ENCODE measurements around the gene FAM200B.
A peak's percentile ranks its signal among the peaks of the same experiment; 100 is the strongest.

Gene FAM200B

GRCh38 chr4:15668566-15669435, 12.8 kb upstream of the FAM200B start:
- DNase-seq, result no peak

- no peak for DNase-seq
These were observed 11.1 kb upstream of the FAM200B start for GRCh38 chr4:15670576-15670975.

- DNase-seq, result no peak
These were observed 9.5 kb upstream of the FAM200B start for GRCh38 chr4:15672101-15672500.

GRCh38 chr4:15673337-15673736, 8.3 kb upstream of the FAM200B start:
- DNase-seq, result no peak

- DNase-seq, result no peak
These were observed 7.6 kb upstream of the FAM200B start for GRCh38 chr4:15674046-15674445.

- no peak for DNase-seq
These were observed 6.7 kb upstream of the FAM200B start for GRCh38 chr4:15674926-15675325.

GRCh38 chr4:15675356-15675755, 6.3 kb upstream of the FAM200B start:
- DNase-seq, result no peak

- DNase-seq, result no peak
These were observed 5.6 kb upstream of the FAM200B start for GRCh38 chr4:15676039-15676438.

GRCh38 chr4:15676899-15677298, 4.7 kb upstream of the FAM200B start:
- DNase-seq, result no peak

- peak; percentile 55 for DNase-seq
These were observed 4.1 kb upstream of the FAM200B start for GRCh38 chr4:15677507-15677988.

GRCh38 chr4:15681067-15681371, 608 bp upstream of the FAM200B start:
- DNase-seq, result no peak

- DNase-seq, result peak; percentile 36
These were observed 865 bp downstream of the FAM200B start for GRCh38 chr4:15682242-15683142.

- DNase-seq, result no peak
These were observed 1.5 kb downstream of the FAM200B start for GRCh38 chr4:15683143-15683495.

GRCh38 chr4:15684498-15684897, 2.9 kb downstream of the FAM200B start:
- no peak for DNase-seq

- no peak for DNase-seq
These were observed 6.4 kb downstream of the FAM200B start for GRCh38 chr4:15688051-15688450.

- peak; percentile 22 for DNase-seq
These were observed 7.9 kb downstream of the FAM200B start for GRCh38 chr4:15689540-15689939.

GRCh38 chr4:15690020-15690809, 8.6 kb downstream of the FAM200B start:
- peak; percentile 98 for DNase-seq

GRCh38 chr4:15691346-15692135, 9.9 kb downstream of the FAM200B start:
- peak; percentile 81 for DNase-seq

GRCh38 chr4:15692602-15693001, 11.0 kb downstream of the FAM200B start:
- DNase-seq, result peak; percentile 53

- DNase-seq, result no peak
These were observed 12.8 kb downstream of the FAM200B start for GRCh38 chr4:15694431-15694830.

- peak; percentile 100 for DNase-seq
These were observed 13.6 kb downstream of the FAM200B start for GRCh38 chr4:15695240-15695699.

- DNase-seq, result no peak
These were observed 14.1 kb downstream of the FAM200B start for GRCh38 chr4:15695729-15696128.

All from fibroblast of skin of right biceps (primary cell).